ENCODE measurements around the gene SUMF2.
"Not testable (repeated sequence)": the region's sequence is repeated elsewhere in the genome, so short reads cannot be mapped to it uniquely, and the experiment has no call there.

SUMF2 gene

GRCh38 chr7:56063500-56063881 lies 595 bp upstream of the SUMF2 start:
- no peak for DNase-seq

- DNase-seq, result not testable (repeated sequence)
Measured at GRCh38 chr7:56066376-56066775, 2.3 kb downstream of the SUMF2 start.

- peak; percentile 77 to 90 (median 85) for DNase-seq
Measured at GRCh38 chr7:56074371-56074791, 10.3 kb downstream of the SUMF2 start.

- DNase-seq, result no peak
Measured at GRCh38 chr7:56077681-56078080, 13.6 kb downstream of the SUMF2 start.

- DNase-seq, result no peak
Measured at GRCh38 chr7:56078196-56078595, 14.1 kb downstream of the SUMF2 start.

- no peak for DNase-seq
Measured at GRCh38 chr7:56079450-56080185, 15.5 kb downstream of the SUMF2 start.

- DNase-seq, result not testable (repeated sequence)
Measured at GRCh38 chr7:56080726-56081435, 16.8 kb downstream of the SUMF2 start.

- no peak for DNase-seq
Measured at GRCh38 chr7:56081626-56082340, 17.7 kb downstream of the SUMF2 start.

GRCh38 chr7:56083150-56083785 lies 19.2 kb downstream of the SUMF2 start:
- DNase-seq, result no peak

- DNase-seq, result no peak
Measured at GRCh38 chr7:56086761-56087160, 22.7 kb downstream of the SUMF2 start.

GRCh38 chr7:56087445-56087844 lies 23.4 kb downstream of the SUMF2 start:
- no peak for DNase-seq

GRCh38 chr7:56091591-56091990 lies 27.5 kb downstream of the SUMF2 start:
- no peak for DNase-seq

GRCh38 chr7:56092388-56092787 lies 28.3 kb downstream of the SUMF2 start:
- not testable (repeated sequence) for DNase-seq

- no peak for DNase-seq
Measured at GRCh38 chr7:56092789-56093531, 28.9 kb downstream of the SUMF2 start, which contains the start of gene PHKG1. PHKG1 (minus strand) TSS chr7:56092952; CDS start chr7:56088941, 4,011 bp downstream.

- DNase-seq, result peak in 2 of 3 donors; percentile 20 to 31
Measured at GRCh38 chr7:56097700-56098099, 33.6 kb downstream of the SUMF2 start.

- DNase-seq, result not testable (repeated sequence)
Measured at GRCh38 chr7:56098187-56099008, 34.3 kb downstream of the SUMF2 start.

- DNase-seq, result no peak
Measured at GRCh38 chr7:56099653-56100052, 35.6 kb downstream of the SUMF2 start.

GRCh38 chr7:56104138-56104537 lies 40.1 kb downstream of the SUMF2 start:
- DNase-seq, result not testable (repeated sequence)

- peak; percentile 51 to 72 (median 69) for DNase-seq
Measured at GRCh38 chr7:56105508-56105907, 41.4 kb downstream of the SUMF2 start.

GRCh38 chr7:56106108-56107073 lies 42.3 kb downstream of the SUMF2 start, which contains the start of gene CHCHD2:
CHCHD2 (minus strand) TSS chr7:56106476; CDS start chr7:56106413, 63 bp downstream.
- DNase-seq, result peak; percentile 96 to 99 (median 98)
